RWPE2 (cell line): Measurements from ENCODE around the gene UBQLN1.
"Not testable (repeated sequence)": the region's sequence is repeated elsewhere in the genome, so short reads cannot be mapped to it uniquely, and the experiment has no call there.

Experiments
- ATAC-seq: fragments of 200-7000 bp; cut with Tn5 transposase; 3 replicates; pipeline ENCODE4 v1.9.1; 2021; ENCODE audit warnings: low read depth
- DNase-seq: peaks from one replicate; pipeline ENCODE4 v3.0.0-alpha.2; 2020; ENCODE audit warnings: low spot score
- H3K27ac ChIP-seq: fragments of 450-650 bp; 2 replicates; pipeline ENCODE4 v1.5.1; 2017; ENCODE audit warnings: mild to moderate bottlenecking; ENCODE audit not compliant: poor library complexity, severe bottlenecking
- H3K27me3 ChIP-seq: fragments of 250-450 bp; sonication (Bioruptor Pico); 2 replicates; pipeline ENCODE4 v1.5.1; 2021; ENCODE audit warnings: mild to moderate bottlenecking, moderate library complexity; ENCODE audit not compliant: insufficient read depth, poor library complexity, severe bottlenecking
- H3K36me3 ChIP-seq: fragments of 250-450 bp; sonication (Bioruptor Pico); 2 replicates; pipeline ENCODE4 v1.5.1; 2020; ENCODE audit warnings: low read depth, mild to moderate bottlenecking, moderate library complexity
- H3K4me1 ChIP-seq: fragments of 250-450 bp; sonication (Bioruptor Pico); 2 replicates; pipeline ENCODE4 v1.5.1; 2021; ENCODE audit warnings: mild to moderate bottlenecking, moderate library complexity; ENCODE audit not compliant: insufficient read depth, poor library complexity, severe bottlenecking
- H3K4me3 ChIP-seq: fragments of 250-450 bp; sonication (Bioruptor Pico); 2 replicates; pipeline ENCODE4 v1.5.1; 2021; ENCODE audit warnings: mild to moderate bottlenecking, moderate library complexity; ENCODE audit not compliant: severe bottlenecking
- H3K9me3 ChIP-seq: fragments of 250-450 bp; sonication (Bioruptor Pico); 2 replicates; pipeline ENCODE4 v1.5.1; 2021; ENCODE audit warnings: mild to moderate bottlenecking, moderate library complexity; ENCODE audit not compliant: severe bottlenecking
- TF ChIP-seq, protein P1 (sequence below): fragments of 450-650 bp; IDR thresholded peaks from one replicate; pipeline ENCODE4 v1.5.1; 2017; ENCODE audit warnings: mild to moderate bottlenecking, moderate library complexity; ENCODE audit not compliant: poor library complexity, severe bottlenecking

Gene UBQLN1

DNA sequence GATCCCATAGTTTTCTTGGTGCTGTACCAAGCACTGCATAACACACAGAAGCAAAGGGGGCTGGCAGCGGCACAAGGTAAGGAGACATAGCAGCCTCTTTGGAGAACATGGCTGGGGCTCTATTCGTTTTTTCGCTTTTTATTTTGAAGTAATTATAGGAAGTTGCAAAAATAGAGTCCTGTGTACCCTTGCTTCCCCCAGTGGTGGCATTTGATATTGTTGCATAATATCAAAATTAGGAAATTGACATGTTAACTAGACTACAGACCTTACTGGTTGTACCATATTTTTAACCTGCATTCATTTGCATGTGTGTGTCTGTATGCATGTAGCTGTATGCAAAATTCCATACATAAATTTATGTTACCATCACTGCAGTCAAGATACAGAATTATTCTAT lies 6.6 kb upstream of the UBQLN1 start:
- H3K27me3 ChIP-seq = no peaks in the 10 kb centered on the region
- H3K4me1 ChIP-seq = no peaks in the 10 kb centered on the region
- H3K27ac ChIP-seq = no peak overlapping the region
- H3K4me3 ChIP-seq = no peak overlapping the region
- TF ChIP-seq, protein P1, sequence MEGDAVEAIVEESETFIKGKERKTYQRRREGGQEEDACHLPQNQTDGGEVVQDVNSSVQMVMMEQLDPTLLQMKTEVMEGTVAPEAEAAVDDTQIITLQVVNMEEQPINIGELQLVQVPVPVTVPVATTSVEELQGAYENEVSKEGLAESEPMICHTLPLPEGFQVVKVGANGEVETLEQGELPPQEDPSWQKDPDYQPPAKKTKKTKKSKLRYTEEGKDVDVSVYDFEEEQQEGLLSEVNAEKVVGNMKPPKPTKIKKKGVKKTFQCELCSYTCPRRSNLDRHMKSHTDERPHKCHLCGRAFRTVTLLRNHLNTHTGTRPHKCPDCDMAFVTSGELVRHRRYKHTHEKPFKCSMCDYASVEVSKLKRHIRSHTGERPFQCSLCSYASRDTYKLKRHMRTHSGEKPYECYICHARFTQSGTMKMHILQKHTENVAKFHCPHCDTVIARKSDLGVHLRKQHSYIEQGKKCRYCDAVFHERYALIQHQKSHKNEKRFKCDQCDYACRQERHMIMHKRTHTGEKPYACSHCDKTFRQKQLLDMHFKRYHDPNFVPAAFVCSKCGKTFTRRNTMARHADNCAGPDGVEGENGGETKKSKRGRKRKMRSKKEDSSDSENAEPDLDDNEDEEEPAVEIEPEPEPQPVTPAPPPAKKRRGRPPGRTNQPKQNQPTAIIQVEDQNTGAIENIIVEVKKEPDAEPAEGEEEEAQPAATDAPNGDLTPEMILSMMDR = peak; percentile 34
- ATAC-seq = no peak
- no peak for DNase-seq
- no peaks in the 10 kb centered on the region for H3K9me3 ChIP-seq
- no peaks in the 10 kb centered on the region for H3K36me3 ChIP-seq

DNA sequence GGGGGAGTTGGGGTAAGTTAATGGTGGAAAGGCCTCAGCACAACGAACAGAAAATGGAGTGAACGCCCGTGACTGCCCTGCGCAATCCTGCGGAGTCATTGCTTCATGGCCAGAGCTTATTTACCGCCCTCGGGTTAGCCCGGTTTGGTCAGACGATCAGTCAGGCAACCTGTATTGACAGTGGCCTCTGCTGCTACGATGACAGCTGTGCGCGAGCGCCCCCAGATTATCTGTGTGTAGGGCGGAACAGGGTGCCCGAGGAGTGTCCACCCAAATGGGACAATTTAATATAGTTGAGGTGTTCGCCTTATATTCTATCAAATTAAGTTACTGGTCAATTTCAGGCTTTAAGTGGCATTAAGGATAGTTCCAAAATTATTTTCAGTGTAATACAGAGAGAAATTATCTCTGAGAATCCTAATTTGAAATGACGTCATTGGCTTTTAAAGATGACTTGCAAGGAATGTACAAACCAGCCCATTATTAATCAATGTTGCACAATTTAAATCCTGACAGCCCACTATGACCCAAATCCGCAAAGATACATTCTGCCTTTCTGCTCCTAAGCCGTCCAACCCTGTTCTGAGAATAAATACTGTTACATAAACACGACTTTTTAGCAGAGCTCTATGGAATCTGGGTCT lies 879 bp upstream of the UBQLN1 start:
- H3K27me3 ChIP-seq = no peaks in the 10 kb centered on the region
- peak overlapping the region; percentile 75 for H3K27ac ChIP-seq
- DNase-seq = peak; percentile 64
- H3K9me3 ChIP-seq = no peaks in the 10 kb centered on the region
- TF ChIP-seq, protein P1 = peak; percentile 51
- H3K36me3 ChIP-seq = 0 out of 2 replicates have a peak, but pooled peaks cover 7% of the 10 kb centered on the region
- H3K4me3 ChIP-seq = peak overlapping the region; percentile 77
- H3K4me1 ChIP-seq = peaks cover 14% of the 10 kb centered on the region
- peak; percentile 33; the same call in 2 of the 3 replicates for ATAC-seq

DNA sequence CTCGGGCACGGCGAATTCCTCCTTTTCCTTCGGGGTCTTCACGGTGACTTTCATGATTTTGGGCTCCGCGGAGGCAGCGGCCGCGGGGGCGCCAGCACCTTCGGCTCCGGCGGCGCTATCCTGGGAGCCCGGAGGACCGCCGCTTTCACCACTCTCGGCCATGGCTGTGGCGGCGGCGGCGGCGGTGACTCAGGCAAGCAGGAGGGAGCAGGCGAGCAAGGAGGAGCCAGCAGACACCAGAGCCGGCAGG lies 315 bp downstream of the UBQLN1 start:
- Histone ChIP-seq H3K27ac (peak overlapping the region; percentile 75), H3K27me3 (no peaks in the 10 kb centered on the region), H3K4me1 (peaks cover 16% of the 10 kb centered on the region), H3K4me3 (peak overlapping the region; percentile 77), H3K36me3 (0 out of 2 replicates have a peak, but pooled peaks cover 8% of the 10 kb centered on the region), H3K9me3 (no peaks in the 10 kb centered on the region)
- ATAC-seq (peak; percentile 89), DNase-seq (peak; percentile 82)
- TF ChIP-seq, protein P1 = no peak

DNA sequence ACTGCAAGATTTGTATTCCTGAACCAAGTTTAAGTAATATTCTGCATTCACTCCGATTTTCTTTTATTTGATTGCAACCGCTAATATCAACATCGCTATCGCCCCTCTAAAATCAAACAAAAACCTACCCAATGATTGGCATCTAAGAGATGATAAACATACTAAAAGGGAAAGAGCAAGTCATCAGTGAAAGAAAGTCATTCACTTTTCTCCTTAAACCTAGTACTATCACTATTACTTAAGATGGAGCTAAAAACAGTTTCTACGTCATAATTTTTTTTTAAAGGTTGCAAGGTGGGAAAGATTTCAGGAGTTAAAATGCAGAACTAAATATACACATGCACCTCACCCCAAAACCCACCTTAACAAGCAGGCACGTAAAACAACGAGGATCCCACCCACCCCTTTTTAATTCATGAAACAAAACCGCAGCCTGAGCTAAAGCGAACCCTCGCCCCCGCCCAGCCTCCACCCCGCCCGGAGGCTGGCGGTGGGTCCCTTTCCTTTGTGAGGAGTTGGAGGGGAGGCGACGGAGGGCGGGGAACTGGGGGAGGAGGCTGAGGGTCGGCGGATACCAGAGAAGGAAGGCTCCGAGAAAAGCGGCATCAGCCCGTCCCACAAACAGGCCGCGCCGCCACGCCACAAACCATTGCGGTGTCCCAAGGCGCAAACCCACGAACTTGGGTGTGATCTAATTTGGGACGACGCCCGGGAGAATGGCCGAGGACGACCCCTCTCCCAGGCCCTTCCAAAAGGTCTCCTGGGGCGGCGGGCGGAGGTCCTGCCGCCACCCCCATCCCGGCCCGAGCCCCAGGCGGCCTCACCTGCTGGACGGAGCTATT lies 861 bp downstream of the UBQLN1 start:
- Histone ChIP-seq H3K4me3 (peak overlapping the region; percentile 77), H3K27me3 (no peaks in the 10 kb centered on the region), H3K4me1 (peaks cover 22% of the 10 kb centered on the region), H3K36me3 (0 out of 2 replicates have a peak, but pooled peaks cover 8% of the 10 kb centered on the region), H3K27ac (peak overlapping the region; percentile 75), H3K9me3 (no peaks in the 10 kb centered on the region)
- ATAC-seq (peak; percentile 6), DNase-seq (no peak)
- TF ChIP-seq, protein P1 = no peak

DNA sequence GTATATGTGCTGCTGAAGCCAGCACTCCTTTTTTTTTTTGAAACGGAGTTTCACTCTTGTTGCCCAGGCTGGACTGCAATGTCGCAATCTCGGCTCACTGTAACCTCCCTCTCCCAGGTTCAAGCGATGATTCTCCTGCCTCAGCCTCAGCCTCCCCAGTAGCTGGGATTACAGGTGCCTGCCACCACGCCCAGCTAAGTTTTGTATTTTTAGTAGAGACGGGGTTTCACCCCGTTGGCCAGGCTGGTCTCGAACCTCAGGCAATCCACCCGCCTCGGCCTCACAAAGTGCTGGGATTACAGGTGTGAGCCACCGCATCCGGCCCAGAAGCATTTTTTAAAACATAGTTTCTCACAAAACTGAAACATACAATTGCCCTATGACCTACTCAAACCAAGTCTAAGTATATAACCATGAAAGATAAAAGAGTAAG lies 2.5 kb downstream of the UBQLN1 start:
- H3K4me3 ChIP-seq, H3K27ac ChIP-seq: not testable (repeated sequence)
- peaks cover 22% of the 10 kb centered on the region for H3K4me1 ChIP-seq

More for the DNA sequence above, 2.5 kb downstream of the UBQLN1 start:
- not testable (repeated sequence) for ATAC-seq, DNase-seq, H3K9me3 ChIP-seq, H3K27me3 ChIP-seq
- H3K36me3 ChIP-seq = peaks cover 10% of the 10 kb centered on the region; the same call in 1 of the 2 replicates
